ENCODE results near the gene ANTXR2. TPM values are rescaled to one million over a fixed set of nuclear protein-coding genes. Genes with fewer than 3 reads are reported as not detected.

Gene ANTXR2
- total and polyA plus RNA-seq, 2 of the 8 experiments (the other 6 are each of a cell fraction or from before 2014, with no cell fraction given), result 1.1 to 7.5 TPM

DNA sequence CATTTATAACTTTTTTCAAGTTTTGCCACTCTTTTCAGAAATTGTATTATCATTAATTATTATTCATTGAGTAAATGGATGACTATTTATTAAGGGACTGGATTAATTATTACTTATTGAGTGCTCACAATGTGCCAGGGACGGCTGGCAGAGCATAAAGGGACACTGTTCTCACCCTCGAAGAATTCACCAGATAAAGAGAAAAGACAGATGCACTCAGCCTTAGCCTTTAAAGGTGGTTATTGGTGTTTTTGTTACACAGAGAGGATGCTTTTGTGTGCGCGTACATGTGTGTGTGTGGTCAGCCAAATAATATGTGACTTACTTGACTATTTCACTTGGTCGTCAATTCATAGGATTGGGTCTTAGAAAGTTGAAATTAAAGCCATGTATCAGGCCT, 187.0 kb downstream of the ANTXR2 start:
- Histone ChIP-seq H3K9ac (replicated peaks in 1 of 4; ENCODE audit: extremely low read depth in 1 of 4, low read depth in 3 of 4, low read length in 3 of 4) (no peak overlapping the region), H4K8ac (ENCODE audit: extremely low read depth, insufficient read depth, low read length) (no peak overlapping the region), H4K20me1 (replicated peaks in 1 of 2; ENCODE audit: control insufficient read depth in 1 of 2, insufficient read depth in 2 of 2, low read length in 2 of 2) (no peaks in the 10 kb centered on the region), H3K23ac (ENCODE audit: insufficient read length) (no peak overlapping the region), H2BK120ac (replicated peaks; ENCODE audit: low read depth, low read length) (no peak overlapping the region), H3K36me3 (ENCODE audit: control insufficient read depth in 2 of 4, insufficient read depth in 4 of 4, low read length in 3 of 4) (no peaks in the 10 kb centered on the region), H3K18ac (ENCODE audit: extremely low read depth, low read length) (no peak overlapping the region), H2AK5ac (ENCODE audit: low read depth, low read length) (no peak overlapping the region), H2BK15ac (ENCODE audit: low read length) (no peak overlapping the region), H3K27me3 (replicated peaks in 1 of 4; ENCODE audit: control insufficient read depth in 3 of 4, extremely low read depth in 1 of 4, insufficient read depth in 3 of 4, low read length in 3 of 4) (peaks cover 0 to 1% (median 0%) of the 10 kb centered on the region in 4 experiments; a peak in 1 of 7 replicates), H3K27ac (ENCODE audit: low read depth, low read length) (no peak overlapping the region), H3K9me3 (ENCODE audit: insufficient read depth in 2 of 2, low read depth in 1 of 2, low read length in 1 of 2) (no peaks in the 10 kb centered on the region), H3K4ac (replicated peaks; ENCODE audit: insufficient read length, low read depth, low read length) (no peak overlapping the region), H3K4me1 (replicated peaks in 1 of 4; ENCODE audit: control insufficient read depth in 3 of 4, insufficient read depth in 4 of 4, low read length in 3 of 4) (no peaks in the 10 kb centered on the region), H2BK20ac (ENCODE audit: low read length) (no peak overlapping the region), H4K91ac (replicated peaks; ENCODE audit: insufficient read length, low read length) (no peak overlapping the region), H3K23me2 (ENCODE audit: low read depth, low read length) (no peaks in the 10 kb centered on the region), H3K4me2 (ENCODE audit: insufficient read depth in 1 of 2, low read depth in 2 of 2, low read length in 2 of 2) (no peak overlapping the region), H3K56ac (replicated peaks; ENCODE audit: insufficient read length, low read depth, low read length) (no peak overlapping the region), H3K14ac (ENCODE audit: insufficient read length) (no peak overlapping the region), H3K4me3 (ENCODE audit: extremely low read depth in 1 of 4, insufficient read depth in 2 of 4, low read depth in 3 of 4, low read length in 4 of 4) (no peak overlapping the region), H2AFZ (ENCODE audit: low read length) (no peak overlapping the region), H3K79me2 (ENCODE audit: control insufficient read depth in 1 of 2, insufficient read depth in 2 of 2, low read length in 2 of 2) (no peaks in the 10 kb centered on the region), H4K5ac (ENCODE audit: insufficient read length, low read depth, low read length) (no peak overlapping the region), H3K79me1 (ENCODE audit: low read depth, low read length) (no peaks in the 10 kb centered on the region), H2BK12ac (ENCODE audit: low read depth, low read length) (no peak overlapping the region), H2BK5ac (ENCODE audit: low read depth, low read length) (no peak overlapping the region)
- DNase-seq (ENCODE audit: low read depth in 1 of 2, low spot score in 2 of 2) (no peak), FAIRE-seq (no peak)
- CTCF ChIA-PET (ENCODE audit: partially characterized antibody), result no interaction called here
- 87% methylated on average over 5 of the region's 5 CpGs; no CpG with 5 or more reads in 1 of the 2 experiments for WGBS, 2 experiments (ENCODE audit: extremely low coverage in 1 of 2, insufficient coverage in 1 of 2, insufficient read length in 1 of 2, insufficient replicate concordance in 2 of 2, low coverage in 1 of 2, low lambda C conversion rate in 2 of 2, missing lambda C conversion rate in 1 of 2)
- POLR2A ChIA-PET (ENCODE audit: partially characterized antibody), result no interaction called here
- TF ChIP-seq CHD2 (IDR thresholded peaks at IDR 0.05; ENCODE audit: low read length) (no peak), TAF7 (optimal IDR thresholded peaks at IDR 0.05; ENCODE audit: borderline replicate concordance, low read depth, low read length) (no peak), E2F6 (IDR thresholded peaks at IDR 0.05) (no peak), JUN (IDR thresholded peaks at IDR 0.05; ENCODE audit: low read depth, low read length) (no peak), CREB1 (IDR thresholded peaks at IDR 0.05) (no peak), BACH1 (IDR thresholded peaks at IDR 0.05; ENCODE audit: low read length) (no peak), PHF8 (conservative IDR thresholded peaks at IDR 0.05; ENCODE audit: low read depth, low read length) (no peak), TCF12 (IDR thresholded peaks at IDR 0.05; ENCODE audit: low read depth, low read length) (no peak), CEBPB (IDR thresholded peaks at IDR 0.05; ENCODE audit: low read depth, low read length) (no peak), CTBP2 (IDR thresholded peaks at IDR 0.05; ENCODE audit: borderline replicate concordance, insufficient read depth, insufficient read length, low read length) (no peak), POLR2A (IDR thresholded peaks at IDR 0.05; ENCODE audit: control extremely low read depth in 1 of 2, low read depth in 2 of 2, low read length in 2 of 2) (no peak), NRF1 (IDR thresholded peaks at IDR 0.05; ENCODE audit: low read depth, low read length) (no peak), POU5F1 (IDR thresholded peaks at IDR 0.05; ENCODE audit: low read depth, low read length) (no peak), SIRT6 (IDR thresholded peaks at IDR 0.05; ENCODE audit: low read length) (no peak), SP1 (IDR thresholded peaks at IDR 0.05; ENCODE audit: low read depth, low read length) (no peak), MAFK (IDR thresholded peaks at IDR 0.05; ENCODE audit: low read depth, low read length) (no peak)
- TF ChIP-seq, protein P1, sequence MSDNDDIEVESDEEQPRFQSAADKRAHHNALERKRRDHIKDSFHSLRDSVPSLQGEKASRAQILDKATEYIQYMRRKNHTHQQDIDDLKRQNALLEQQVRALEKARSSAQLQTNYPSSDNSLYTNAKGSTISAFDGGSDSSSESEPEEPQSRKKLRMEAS (IDR thresholded peaks at IDR 0.05), result no peak

Measured in H1 (cell line).